Measurements from ENCODE around the gene UBAC2.
A peak's percentile ranks its signal among the peaks of the same experiment; 100 is the strongest.

UBAC2 gene, protein sequence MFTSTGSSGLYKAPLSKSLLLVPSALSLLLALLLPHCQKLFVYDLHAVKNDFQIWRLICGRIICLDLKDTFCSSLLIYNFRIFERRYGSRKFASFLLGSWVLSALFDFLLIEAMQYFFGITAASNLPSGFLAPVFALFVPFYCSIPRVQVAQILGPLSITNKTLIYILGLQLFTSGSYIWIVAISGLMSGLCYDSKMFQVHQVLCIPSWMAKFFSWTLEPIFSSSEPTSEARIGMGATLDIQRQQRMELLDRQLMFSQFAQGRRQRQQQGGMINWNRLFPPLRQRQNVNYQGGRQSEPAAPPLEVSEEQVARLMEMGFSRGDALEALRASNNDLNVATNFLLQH

DNA sequence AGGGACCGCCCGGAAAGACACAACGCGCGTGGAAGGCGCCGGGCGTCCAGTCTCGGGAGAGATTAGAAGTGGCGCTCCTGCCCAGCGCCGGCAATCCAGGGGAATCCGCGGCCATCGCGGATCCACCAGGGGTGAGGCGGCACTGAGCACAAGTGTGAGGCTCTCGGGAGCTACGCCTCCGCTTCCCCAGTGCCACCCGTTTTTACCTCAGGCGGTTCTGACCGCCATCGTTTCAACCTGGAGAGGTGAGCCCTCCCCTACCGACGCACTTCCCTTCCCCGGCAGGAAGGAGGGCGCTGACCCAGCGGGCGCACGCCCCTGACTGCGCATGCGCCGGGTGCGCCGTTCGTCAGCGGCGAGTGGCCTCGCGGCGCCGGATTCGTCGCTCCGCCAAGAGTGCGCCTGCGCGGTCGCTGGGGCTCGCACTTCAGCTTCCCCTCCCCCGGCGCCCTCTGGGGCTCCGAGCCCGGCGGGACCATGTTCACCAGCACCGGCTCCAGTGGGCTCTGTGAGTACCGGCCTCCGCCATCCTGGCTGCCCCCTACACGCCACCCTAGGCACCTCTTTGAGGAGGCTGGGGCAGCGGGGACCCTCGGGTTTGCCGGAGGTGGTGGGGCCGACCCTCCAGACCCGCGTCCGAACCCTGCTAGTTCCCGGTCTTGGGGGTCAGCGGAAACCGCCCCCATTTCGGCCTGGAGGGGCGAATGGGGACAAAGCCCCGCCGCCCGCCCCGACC lies at the start of gene UBAC2:
UBAC2 (plus strand) TSS at position 423 of the 736 bp plus-strand sequence; CDS start at position 478, 55 bp downstream.
- peak; percentile 98 for DNase-seq

DNA sequence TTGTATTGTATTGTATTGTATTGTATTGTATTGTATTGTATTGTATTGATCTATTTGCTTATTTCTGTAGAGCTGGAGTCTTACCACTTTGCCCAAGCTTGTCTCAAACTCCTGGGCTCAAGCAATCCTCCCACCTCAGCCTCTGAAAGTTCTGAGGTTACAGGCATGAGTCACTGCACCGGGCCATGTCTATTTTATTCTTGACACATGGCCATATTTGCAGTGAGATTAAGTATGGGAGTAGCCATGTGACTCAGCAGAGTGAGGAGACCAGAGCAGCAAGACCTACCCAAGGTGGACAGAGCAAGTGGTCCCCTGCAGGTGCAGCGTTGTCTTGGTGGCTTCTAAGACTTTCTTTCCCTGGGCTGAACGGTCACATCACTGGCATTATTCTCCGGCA lies 49.1 kb upstream of the UBAC2 start:
- no peak for DNase-seq

DNA sequence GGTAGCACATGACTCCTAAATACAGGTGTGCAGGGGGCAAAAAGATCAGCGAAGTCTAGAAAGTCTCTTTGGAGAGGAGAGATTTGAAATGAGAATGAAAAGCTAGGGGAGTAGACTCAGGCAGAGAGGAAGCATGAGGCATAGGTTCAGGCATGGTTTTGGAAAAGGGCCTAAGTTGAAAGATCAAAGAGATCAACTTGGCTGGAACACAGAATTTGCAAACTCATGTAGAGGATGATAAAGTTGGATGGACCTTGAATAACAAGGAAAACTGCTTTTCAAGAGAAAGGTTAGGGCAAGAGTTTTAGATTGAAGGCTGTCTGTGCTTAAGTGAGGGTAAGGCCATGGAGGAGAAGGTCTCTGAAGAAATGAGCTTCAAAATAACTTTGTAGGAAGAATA lies 47.4 kb upstream of the UBAC2 start:
- DNase-seq = no peak

DNA sequence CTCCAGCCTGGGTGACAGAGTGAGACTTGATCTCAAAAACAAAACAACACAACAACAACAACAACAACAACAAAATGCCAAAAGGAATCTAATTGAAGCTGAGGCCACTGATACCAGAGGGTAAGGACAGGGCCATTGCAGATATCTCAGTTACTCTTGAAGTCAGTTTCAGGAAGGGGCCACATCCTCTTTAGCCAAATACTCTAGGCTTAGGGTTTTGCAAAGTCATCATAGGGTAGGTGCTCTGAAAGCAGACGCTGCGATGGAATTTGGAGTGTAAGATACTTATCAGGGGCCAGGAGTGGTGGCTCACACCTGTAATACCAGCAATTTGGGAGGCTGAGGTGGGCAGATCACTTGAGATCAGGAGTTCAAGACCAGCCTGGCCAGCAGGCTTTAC lies 46.6 kb upstream of the UBAC2 start:
- DNase-seq = no peak

DNA sequence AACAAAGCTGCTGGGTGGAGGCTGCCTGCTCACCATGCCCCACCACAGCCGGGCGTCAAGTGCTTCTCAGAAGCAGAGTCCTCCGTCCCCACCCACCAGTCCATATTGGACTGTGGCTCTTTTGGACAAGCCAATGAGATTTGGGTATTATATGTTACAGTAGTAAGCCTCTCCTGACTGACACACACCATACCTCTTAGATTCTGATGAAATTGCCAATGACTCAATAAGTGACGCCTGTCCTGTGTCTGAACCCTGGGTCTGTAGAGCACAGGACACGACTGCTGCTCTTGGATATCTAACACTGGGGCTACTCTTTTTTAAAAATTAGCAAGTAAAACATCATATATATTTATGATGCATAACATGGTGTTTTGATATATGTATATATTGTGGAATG lies 44.8 kb upstream of the UBAC2 start:
- no peak for DNase-seq

DNA sequence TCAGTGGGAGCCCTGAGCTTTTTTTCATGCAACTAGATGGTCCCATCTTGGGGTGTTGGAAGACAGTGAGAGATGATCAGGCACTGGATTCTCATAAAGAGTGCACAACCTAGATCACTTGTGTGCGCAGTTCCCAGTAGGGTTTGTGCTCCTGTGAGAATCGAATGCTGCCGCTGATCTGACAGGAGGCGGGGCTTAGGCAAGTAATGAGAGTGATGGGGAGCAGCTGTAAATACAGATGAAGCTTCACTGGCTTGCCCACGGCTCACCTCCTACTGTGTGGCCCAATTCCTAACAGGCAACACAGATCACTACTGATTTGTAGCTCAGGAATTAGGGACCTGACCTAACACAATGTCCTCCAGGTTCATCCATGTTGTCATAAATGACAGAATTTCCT lies 43.6 kb upstream of the UBAC2 start:
- peak; percentile 47 for DNase-seq

DNA sequence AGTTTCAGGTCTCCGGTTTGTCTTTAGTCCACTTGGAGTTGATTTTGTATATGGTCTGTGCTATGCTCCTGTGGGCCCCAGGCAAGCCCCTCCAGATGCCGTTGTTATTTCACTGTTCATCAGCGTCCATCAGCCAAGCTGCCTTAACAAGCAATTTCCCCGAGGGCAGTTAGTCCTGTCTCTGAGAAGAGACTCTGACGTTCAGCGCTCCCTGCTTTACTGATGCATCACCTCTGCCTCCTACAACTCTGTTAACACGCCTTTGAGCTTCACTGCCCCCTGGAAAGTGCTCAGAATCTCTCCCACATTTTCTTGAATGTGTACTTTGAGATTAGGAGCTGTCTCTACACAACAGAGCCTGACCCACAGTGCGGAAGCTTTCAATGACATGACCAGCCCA lies 41.8 kb upstream of the UBAC2 start:
- peak; percentile 70 for DNase-seq

DNA sequence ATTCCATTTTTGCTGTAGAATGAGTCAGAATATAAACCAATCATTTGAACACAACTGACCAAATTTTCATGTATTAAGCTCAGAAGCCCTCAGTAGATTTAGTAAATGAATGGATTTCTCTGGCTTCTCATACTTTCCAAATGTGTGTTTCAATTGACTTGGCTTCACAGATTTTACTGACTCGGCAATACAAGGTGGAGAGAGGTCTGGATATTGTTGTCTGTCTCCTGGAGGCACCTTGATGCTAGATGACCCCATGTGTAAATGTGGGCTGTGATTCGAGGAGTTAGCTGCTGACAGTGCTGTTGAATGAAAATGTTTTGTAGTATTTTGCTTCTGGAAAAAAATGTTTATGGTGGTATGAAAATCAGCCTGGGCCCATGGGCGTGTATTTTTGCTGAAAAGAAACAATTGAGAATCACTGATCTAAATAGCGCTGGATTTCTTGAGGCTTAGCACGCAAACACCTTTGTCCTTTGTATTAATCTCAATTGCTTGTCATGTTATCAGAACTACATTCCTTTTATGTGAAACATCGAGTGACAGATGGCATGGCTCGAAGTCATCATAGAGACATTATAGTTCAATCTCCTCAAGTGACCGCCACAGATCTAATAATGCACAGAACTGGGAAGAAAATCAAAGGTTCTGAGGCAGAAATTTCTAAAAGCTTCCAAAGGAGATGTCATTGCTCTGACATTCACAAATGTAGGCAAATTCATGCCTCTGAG lies 41.2 kb upstream of the UBAC2 start:
- DNase-seq = peak; percentile 10

DNA sequence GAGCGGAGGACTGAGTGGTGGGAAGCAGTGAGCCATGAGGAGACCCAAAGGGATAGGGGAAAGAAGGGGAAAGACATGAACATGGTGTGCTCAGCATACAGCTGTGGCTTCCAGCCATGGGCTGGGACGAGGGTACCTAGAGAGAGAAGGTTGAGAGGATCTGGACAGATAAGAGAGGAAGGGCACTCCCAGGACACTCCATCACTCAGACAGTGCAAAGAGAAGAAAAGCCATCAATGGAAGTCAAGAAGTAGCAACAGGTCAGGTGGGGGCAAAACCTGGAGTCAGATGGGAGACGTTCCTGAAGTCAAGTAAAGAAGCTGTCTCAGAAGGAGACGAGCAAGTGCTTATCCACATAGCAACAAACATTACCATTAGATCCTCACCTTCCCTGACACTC lies 40.2 kb upstream of the UBAC2 start:
- no peak for DNase-seq

DNA sequence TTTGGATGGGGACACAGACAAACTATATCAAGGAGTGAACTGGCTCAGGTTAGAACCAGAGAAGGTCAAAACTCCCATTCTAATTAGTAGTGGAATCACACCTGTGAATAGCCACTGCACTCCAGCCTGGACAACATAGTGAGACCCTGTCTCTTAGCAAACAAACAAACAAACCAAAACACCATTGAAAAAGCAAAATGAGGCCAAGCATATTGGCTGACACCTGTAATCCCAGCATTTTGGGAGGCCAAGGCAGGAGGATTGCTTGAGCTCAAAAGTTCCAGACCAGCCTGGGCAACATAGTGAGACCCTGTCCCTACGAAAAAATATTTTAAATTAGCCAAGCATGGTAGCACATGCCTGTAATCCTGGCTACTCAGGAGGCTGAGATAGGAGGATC lies 39.1 kb upstream of the UBAC2 start:
- no peak for DNase-seq

DNA sequence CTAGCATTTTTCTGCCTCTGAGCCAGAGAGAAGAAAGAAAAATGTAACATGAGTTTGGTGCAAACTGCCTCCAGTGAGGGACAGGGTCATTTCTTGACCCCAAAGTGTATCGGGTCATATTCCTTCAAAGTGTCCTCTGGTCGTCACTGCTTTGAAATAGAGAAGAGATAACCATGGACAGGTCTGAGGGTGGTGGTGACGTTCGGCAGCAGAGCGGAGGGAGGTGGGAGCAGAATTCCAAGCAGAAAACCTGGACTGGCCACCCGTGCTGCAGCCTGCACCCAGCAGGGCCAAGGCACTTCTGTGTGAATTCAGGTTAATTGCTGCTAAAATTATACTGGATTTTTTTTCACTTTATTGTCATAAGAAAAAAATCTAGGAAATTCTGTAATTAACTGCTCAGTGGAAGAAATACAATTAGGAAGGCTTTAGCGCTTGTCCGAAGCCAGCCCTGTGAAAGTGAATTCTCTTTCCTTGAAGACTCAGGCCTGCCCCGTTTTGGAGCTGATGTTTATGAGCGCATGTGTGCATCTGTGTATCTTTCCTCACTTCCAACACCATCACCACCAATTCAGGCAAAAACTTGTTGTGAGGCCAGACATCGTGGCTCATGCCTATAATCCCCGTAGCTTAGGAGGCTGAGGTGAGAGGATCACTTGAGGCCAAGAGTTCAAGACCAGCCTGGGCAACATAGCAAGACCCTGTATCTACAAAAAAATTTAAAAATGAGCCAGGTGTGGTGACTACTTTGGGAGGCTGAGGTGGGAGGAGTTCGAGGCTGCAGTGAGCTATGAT lies 37.9 kb upstream of the UBAC2 start:
- no peak for DNase-seq

DNA sequence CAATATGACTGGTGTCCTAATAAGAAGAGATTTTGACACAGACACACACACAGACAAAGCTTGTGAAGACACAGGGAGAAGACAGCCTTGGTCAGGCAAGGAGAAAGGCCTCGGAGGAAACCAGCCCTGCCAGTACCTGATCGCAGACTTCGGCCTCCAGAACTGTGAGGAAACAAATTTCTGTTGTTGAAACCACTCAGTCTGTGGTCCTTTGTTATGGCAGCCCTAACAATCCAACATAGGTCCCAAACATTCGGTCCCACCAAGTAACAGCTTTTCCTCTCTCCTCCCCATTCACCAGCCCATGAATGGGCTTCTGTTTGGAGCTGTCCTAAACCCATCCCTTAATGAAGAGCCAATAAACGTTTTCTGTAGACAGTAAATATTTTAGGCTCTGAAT lies 36.4 kb upstream of the UBAC2 start:
- DNase-seq = no peak

DNA sequence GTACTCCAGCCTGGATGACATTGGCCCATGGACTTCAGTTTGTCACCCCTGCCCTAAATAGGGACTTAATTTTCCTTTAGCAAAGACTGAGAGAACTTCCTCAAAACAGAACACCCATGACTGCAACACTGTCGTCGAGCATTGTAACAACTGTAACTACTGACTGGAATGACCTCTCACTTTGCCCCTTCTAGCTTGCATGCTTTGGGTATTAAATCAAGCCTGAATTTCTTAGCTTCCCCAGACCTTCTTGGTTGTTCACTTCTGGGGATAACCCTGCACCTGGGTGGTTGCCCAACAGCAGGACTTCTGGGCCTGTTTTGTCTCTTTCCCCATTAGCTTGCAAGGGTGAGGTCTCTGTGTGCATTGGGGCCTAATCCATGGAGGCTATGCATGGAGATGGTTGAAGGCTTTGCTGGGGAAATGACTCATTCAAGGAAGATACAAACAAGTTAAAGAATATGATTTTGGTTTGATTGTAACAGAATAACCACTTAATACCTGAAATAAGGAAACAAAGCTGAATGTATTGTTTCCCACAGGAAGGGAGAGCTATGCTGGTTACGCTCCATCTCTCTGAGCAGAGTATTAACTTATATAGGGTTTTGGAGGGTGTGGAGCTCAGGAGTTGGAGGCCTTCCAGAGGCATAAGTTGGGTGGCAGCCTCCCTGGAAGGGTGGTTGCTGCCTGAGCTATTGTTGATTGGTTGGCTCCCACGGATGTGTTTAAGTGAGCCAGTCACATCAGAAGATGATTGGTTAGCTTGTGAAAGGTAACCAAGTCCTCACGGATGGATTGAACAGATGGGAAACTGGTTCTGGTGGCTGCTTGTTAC lies 34.7 kb upstream of the UBAC2 start:
- no peak for DNase-seq

DNA sequence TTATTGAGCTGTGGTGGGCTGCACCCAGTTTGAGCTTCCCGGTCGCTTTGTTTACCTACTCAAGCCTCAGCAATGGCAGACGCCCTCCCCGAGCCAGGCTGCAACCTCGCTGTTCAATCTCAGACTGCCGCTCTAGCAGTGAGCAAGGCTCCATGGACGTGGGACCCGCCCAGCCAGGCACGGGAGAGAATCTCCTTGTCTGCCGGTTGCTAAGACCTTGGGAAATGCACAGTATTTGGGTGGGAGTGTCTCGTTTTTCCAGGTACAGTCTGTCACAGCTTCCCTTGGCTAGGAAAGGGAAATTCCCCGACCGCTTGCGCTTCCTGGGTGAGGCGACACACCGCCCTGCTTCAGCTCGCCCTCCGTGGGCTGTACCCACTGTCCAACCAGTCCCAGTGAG lies 27.7 kb upstream of the UBAC2 start:
- no peak for DNase-seq

DNA sequence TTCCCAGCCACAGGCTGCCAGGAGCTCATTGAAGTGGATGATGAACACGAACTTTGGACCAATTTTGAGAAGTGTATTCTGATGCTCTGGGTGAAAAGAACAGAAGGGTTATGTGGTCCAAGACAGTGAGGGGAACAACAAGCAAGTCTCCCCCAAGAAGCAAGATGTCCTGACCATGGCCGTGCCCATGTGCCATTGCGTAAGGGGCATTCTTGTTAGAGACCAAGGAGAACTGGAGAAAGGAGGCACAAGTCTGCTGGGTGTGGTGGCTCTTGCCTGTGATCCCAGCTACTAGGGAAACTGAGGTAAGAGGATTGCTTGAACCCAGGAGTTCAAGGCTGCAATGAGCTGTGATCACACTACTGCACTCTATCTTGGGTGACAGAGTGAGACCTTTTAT lies 27.0 kb upstream of the UBAC2 start:
- DNase-seq = no peak

DNA sequence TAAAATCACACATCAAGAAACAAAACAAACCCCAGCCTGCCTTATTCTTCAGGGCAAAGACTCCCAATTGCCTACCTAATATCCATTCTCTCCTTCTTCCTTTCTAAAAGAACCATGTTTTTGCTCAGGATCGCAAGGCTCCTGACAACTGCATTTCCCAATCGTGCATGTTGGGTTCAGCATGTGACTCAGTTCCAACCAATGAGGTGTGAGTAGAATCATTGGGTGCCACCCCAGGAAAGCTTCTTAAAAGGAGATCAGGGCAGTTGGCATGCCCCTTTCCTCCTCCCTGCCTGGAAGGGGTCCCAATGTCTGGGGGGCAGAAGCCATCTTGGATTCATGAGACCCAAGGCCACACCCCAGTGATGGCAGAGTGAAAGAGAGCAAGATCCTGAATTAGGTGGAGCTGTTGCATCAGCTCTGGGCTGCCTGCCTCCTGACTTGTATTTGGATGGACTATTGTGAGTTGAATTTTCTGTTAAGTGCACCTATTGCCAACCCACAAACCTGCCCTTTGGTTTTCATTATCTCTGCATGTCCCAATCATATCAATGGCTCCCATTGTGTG lies 26.0 kb upstream of the UBAC2 start:
- no peak for DNase-seq

DNA sequence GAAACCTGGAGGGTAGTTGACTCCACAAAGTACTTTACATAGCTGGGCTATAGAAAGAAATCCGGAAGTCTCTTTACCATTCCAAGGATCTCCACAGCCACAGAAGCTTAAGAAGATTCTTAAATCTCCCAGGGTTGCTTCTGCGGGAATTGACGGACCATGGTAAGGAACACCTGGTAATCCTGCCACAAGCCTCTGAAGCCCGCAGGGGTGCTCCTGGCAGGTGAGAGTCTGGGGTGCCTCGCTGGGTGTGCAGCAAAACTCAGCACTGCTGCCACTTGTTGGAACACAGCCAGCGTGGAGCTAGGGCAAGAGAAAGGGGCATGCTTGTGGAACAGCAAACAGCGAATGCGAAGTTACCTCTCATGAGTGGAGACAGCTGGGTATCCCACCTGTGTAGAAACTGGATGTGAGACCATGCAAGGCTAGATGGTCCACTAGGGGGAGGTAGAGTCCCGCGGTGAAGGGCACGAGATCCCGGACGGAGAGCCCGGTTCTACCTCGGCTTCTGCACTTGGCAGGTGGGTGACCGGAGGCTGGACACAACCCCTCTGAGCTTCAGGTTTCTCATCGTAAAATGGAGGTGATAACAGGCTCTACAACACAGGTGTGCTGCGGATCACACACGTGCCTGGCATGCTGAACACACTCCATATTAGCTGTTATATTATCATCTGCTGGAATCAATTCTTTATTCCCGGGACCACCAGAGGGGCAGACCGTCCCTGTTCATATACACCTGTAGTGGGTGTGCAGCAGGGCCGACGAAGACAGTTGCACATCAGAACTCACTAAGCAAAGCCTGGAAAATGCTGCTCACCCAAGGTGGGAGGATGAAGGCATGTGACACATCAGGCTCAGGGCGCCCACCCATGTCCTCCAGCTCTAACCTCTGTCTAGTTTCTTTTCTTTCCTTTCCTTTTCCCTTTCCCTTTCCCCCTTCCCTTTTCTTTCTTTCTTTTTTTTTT lies 24.1 kb upstream of the UBAC2 start:
- peak; percentile 89 for DNase-seq

DNA sequence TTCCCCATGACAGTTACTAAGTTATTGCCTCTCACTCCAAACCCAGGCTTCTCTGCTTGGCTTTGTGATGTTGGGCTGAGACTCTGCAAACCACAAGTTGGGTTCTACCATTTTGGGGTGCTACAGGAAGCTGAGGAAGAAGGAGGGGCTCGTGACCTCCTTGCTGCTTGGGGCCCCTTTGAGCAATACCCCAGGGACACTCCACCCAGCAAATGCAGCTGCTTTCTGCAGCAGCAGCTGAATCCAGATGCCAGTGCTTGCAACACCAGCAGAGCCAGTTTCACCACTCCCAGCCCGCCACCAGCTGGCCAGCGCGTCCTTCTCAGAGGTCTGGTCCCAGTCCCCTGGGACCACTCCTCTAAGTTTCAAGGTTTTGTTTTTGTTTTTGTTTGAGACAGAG lies 22.0 kb upstream of the UBAC2 start:
- DNase-seq = no peak

DNA sequence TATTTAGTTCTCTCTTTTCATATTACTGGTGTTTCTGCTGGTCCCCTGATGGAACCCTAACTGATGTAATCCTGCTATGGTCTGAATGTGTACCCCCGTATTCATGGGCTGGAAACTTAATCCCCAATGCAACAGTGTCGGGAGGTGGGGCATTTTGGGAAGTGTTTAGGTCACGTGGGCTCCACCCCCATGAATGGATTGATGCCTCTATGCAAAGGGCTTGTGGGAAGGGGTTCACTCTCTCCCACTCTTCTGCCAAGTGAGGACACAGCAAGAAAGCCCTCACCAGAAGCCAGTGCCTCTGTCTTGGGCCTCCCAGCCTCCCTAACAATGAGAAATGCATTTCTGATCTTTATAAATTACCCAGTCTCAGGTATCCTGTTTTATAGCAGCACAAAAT lies 21.2 kb upstream of the UBAC2 start:
- no peak for DNase-seq

DNA sequence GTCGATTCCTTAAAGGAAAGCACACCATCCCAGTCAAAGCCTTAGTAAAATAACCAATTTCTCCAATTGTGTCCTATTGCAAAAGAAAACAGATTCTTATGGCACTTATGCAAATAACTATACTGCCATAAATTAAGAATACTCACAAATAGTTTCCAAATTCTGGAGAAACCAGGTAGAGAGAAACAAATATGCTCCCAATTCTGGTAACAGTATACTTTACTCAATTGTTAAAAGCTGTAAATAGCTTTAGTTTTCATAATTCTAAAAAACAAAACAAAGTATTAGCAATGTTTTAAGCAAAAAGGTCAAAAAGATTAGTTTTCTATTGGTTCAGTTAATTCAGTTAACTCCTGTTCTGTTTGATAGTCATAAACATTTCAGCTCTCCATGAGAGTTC lies 18.2 kb upstream of the UBAC2 start:
- DNase-seq = peak; percentile 36

DNA sequence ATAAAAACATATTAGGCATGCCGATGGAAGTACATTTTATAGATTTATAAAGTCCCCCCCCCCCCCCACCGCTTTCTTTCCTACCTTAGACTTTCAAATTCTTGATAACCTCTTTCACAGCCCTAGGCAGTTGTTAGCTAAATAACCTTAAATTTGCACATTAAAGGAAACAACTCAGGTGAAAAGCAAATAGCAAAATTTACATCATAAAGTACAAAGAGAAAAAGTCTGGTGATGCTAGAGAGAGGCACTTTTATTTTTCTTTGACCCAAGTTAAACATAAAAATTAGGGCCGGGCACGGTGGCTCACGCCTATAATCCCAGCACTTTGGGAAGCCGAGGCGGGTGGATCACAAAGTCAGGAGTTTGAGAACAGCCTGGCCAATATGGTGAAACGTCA lies 15.0 kb upstream of the UBAC2 start:
- DNase-seq = no peak

All from eye (tissue), 1 donor.